B cell (primary cell): ENCODE measurements around the gene SLC17A4. TPM values are rescaled to one million over a fixed set of nuclear protein-coding genes. Genes with fewer than 3 reads are reported as not detected.

Source experiments
- ATAC-seq: fragments of 200-7000 bp; cut with Tn5 transposase; one replicate; pipeline ENCODE4 v1.10.0; 2021; ENCODE audit warnings: low read depth, mild to moderate bottlenecking, moderate number of reproducible peaks, moderate library complexity
- CTCF ChIA-PET: fragments of 350-600 bp; sonication (Branson Sonifier 250); formaldehyde crosslinking; loops from one replicate; lab custom pipeline; 2021; ENCODE audit warnings: antibody characterized with exemption, inconsistent platforms; lab: Charles Lee
- POLR2A ChIA-PET: fragments of 350-600 bp; sonication (Branson Sonifier 250); formaldehyde crosslinking; loops from one replicate; lab custom pipeline; 2021; ENCODE audit warnings: antibody characterized with exemption; lab: Charles Lee
- DNase-seq: peaks from one replicate; pipeline ENCODE4 v3.0.0; 2013
- H2AFZ ChIP-seq: 2 replicates; pipeline ENCODE4 v1.6.1; 2012; ENCODE audit warnings: mild to moderate bottlenecking, low read depth, low read length; ENCODE audit not compliant: insufficient read depth, poor library complexity, severe bottlenecking
- H3K27ac ChIP-seq, 2 donors: 1 replicate in 1 of 2; 2 replicates in 1 of 2; pipeline ENCODE4 v1.5.1; 2012 to 2013; ENCODE audit warnings: low read length in 2 of 2, mild to moderate bottlenecking in 2 of 2, moderate library complexity in 1 of 2
- H3K27me3 ChIP-seq, 4 experiments: fragments of 200-600 bp in 1 of 4; sonication (generic) in 1 of 4; replicated peaks in 1 of 4; 1 replicate in 2 of 4; 2 replicates in 2 of 4; pipeline versions ENCODE4 v1.6.1 to v1.7.0; 2013 to 2016; ENCODE audit warnings: low read length in 3 of 4, mild to moderate bottlenecking in 2 of 4, mixed read lengths in 1 of 4, moderate library complexity in 1 of 4; ENCODE audit not compliant: insufficient read depth in 4 of 4, control insufficient read depth in 3 of 4; ENCODE audit errors: control extremely low read depth in 1 of 4
- H3K36me3 ChIP-seq, 2 experiments: replicated peaks in 1 of 2; 1 replicate in 1 of 2; 2 replicates in 1 of 2; pipeline versions ENCODE4 v1.6.1 to v1.7.1; 2013; ENCODE audit warnings: low read length in 1 of 2; ENCODE audit not compliant: insufficient read depth in 2 of 2, control insufficient read depth in 1 of 2; ENCODE audit errors: control extremely low read depth in 1 of 2, extremely low read depth in 1 of 2
- H3K4me1 ChIP-seq, 2 donors: fragments of 200-600 bp in 1 of 2; sonication (generic) in 1 of 2; 1 replicate in 1 of 2; 2 replicates in 1 of 2; pipeline versions ENCODE4 v1.5.1 to v1.6.1; 2013 to 2017; ENCODE audit warnings: low read length in 2 of 2; ENCODE audit not compliant: control insufficient read depth in 2 of 2, insufficient read depth in 2 of 2
- H3K4me2 ChIP-seq: replicated peaks from 2 replicates; pipeline ENCODE3; 2012; ENCODE audit warnings: mild to moderate bottlenecking, low read depth, low read length; ENCODE audit not compliant: poor library complexity, severe bottlenecking
- H3K4me3 ChIP-seq, 5 experiments: fragments of 200-600 bp in 1 of 5; sonication (generic) in 1 of 5; 1 replicate in 3 of 5; 2 replicates in 2 of 5; pipeline versions ENCODE4 v1.5.1 to v1.7.0; 2011 to 2016; ENCODE audit warnings: low read length in 4 of 5, mild to moderate bottlenecking in 4 of 5, low read depth in 2 of 5, control low read depth in 1 of 5, moderate library complexity in 1 of 5; ENCODE audit not compliant: insufficient read depth in 1 of 5; ENCODE audit errors: control extremely low read depth in 1 of 5, extremely low read depth in 1 of 5
- H3K79me2 ChIP-seq: fragments of 200-600 bp; sonication (generic); one replicate; pipeline ENCODE4 v1.6.0; 2016; ENCODE audit warnings: low read length; ENCODE audit not compliant: control insufficient read depth, insufficient read depth
- H3K9ac ChIP-seq: fragments of 200-600 bp; sonication (generic); 2 replicates; pipeline ENCODE4 v1.6.1; 2017; ENCODE audit warnings: mild to moderate bottlenecking, low read length, moderate library complexity
- H3K9me3 ChIP-seq, 3 donors: one replicate each; pipeline versions ENCODE4 v1.6.1 to v1.7.1; 2013; ENCODE audit warnings: low read length in 2 of 3; ENCODE audit not compliant: control insufficient read depth in 2 of 3, insufficient read depth in 1 of 3; ENCODE audit errors: control extremely low read depth in 1 of 3
- H4K20me1 ChIP-seq: 2 replicates; pipeline ENCODE4 v1.6.0; 2012; ENCODE audit warnings: mild to moderate bottlenecking, low read length; ENCODE audit not compliant: insufficient read depth, control insufficient read depth, poor library complexity, severe bottlenecking
- H3K27ac Mint-ChIP-seq: one replicate; pipeline ENCODE4 v1.8.0; 2021; ENCODE audit warnings: mixed read lengths
- H3K27me3 Mint-ChIP-seq: one replicate; pipeline ENCODE4 v1.8.0; 2021; ENCODE audit warnings: mixed read lengths
- H3K4me1 Mint-ChIP-seq: one replicate; pipeline ENCODE4 v1.8.0; 2021; ENCODE audit warnings: mixed read lengths
- H3K4me3 Mint-ChIP-seq: one replicate; pipeline ENCODE4 v1.8.0; 2021; ENCODE audit warnings: mixed read lengths
- H3K9me3 Mint-ChIP-seq: one replicate; pipeline ENCODE4 v1.8.0; 2022; ENCODE audit warnings: mixed read lengths; ENCODE audit not compliant: insufficient read depth
- CTCF ChIP-seq: fragments of 200-600 bp; IDR thresholded peaks from one replicate; pipeline ENCODE4 v1.8.0; 2022; ENCODE audit warnings: antibody characterized with exemption, mild to moderate bottlenecking
- EZH2 ChIP-seq: IDR thresholded peaks from 2 replicates; pipeline ENCODE4 v1.6.1; 2012; ENCODE audit warnings: borderline replicate concordance, low read depth, mild to moderate bottlenecking, moderate library complexity, low read length; ENCODE audit not compliant: insufficient read depth, poor library complexity, severe bottlenecking
- WGBS: methylation state at CpG from one replicate; pipeline ENCODE4 v1.1.5; 2013; ENCODE audit warnings: missing lambda C conversion rate; ENCODE audit not compliant: insufficient coverage; 5-methylcytosine and 5-hydroxymethylcytosine counted together
- intact Hi-C: fragments of 100-400 bp; cut with micrococcal nuclease; formaldehyde crosslinking; loops from one replicate; pipeline ENCODE4 v1.10.0; 2022
- polyA plus RNA-seq: library from polyadenylated mRNA; depleted of rRNA; stranded (reverse); fragments of >200 nt; gene quantifications from 2 replicates; pipeline ENCODE4 v1.2.3, GENCODE V29; 2012
- total RNA-seq, 2 donors: library from RNA; stranded (reverse); fragments of 120-200 nt in 1 of 2; gene quantifications; 1 replicate in 1 of 2; 2 replicates in 1 of 2; pipeline versions ENCODE4 v1.2.3 to v1.2.4, GENCODE V29; 2013 to 2022

Gene SLC17A4
- total and polyA plus RNA-seq, 2 donors (not counting 1 experiment from before 2014, with no cell fraction given) = not detected

DNA sequence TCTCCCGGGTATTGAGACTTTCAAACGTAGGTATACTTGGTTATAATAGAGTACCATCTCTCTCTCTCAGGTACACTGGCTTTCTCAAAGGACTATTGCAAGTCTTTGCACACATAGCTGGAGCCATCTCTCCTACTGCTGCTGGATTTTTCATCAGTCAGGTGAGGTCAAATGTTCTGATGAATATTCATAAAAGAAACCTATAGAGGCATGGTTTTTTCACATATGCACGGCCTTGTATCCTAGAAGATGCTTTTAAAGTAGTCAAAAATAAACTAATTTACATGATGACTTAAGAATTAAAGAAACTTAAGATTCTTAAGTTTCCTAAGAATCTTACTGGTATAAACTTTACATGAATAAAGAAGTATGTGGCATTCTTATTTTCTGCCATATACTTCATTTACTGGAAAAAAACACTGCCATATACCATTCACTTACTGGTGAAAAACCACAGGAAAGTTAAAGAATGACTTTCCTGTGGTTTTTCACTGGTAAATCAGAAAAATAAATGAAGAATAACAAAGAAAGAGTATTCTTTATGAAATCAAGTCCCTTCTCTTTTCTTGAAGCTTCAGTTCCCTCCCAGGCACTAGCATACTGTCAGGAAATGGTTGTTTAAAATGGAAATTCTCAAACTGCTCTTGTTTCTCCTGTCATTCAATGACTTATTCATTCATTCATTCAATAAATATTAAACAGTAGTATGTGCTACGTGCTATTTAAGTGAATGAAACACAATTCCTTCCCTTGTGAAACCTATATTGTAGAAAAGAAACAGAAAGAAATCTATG is 23.5 kb downstream of the SLC17A4 start:
- intact Hi-C loops = no loop called here
- Histone ChIP-seq H2AFZ (no peak overlapping the region), H3K4me3 (no peak overlapping the region), H3K9ac (no peak overlapping the region), H3K9me3 (no peaks in the 10 kb centered on the region), H3K79me2 (no peaks in the 10 kb centered on the region), H3K4me2 (no peak overlapping the region), H3K36me3 (no peaks in the 10 kb centered on the region), H3K4me1 (no peaks in the 10 kb centered on the region), H3K27ac (no peak overlapping the region), H3K27me3 (peaks cover 0 to 15% (median 0%) of the 10 kb centered on the region in 4 experiments), H4K20me1 (no peaks in the 10 kb centered on the region)
- Mint-ChIP-seq H3K4me3 (no peak overlapping the region), H3K4me1 (no peaks in the 10 kb centered on the region), H3K27me3 (peaks cover 16% of the 10 kb centered on the region), H3K27ac (no peak overlapping the region), H3K9me3 (no peaks in the 10 kb centered on the region)
- TF ChIP-seq EZH2 (no peak), CTCF (no peak)
- ChIA-PET POLR2A (no interaction called here), CTCF (no interaction called here)
- DNase-seq = no peak
- no peak for ATAC-seq
- WGBS = no CpG with 5 or more reads among the region's 4 CpGs

- Histone ChIP-seq H3K27ac (no peak overlapping the region), H3K79me2 (no peaks in the 10 kb centered on the region), H3K27me3 (peaks cover 0 to 15% (median 0%) of the 10 kb centered on the region in 4 experiments), H2AFZ (no peak overlapping the region), H3K4me1 (no peaks in the 10 kb centered on the region), H3K9ac (no peak overlapping the region), H3K36me3 (no peaks in the 10 kb centered on the region), H3K9me3 (no peaks in the 10 kb centered on the region), H4K20me1 (no peaks in the 10 kb centered on the region), H3K4me2 (no peak overlapping the region), H3K4me3 (no peak overlapping the region)
- intact Hi-C loops = no loop called here
- no peaks in the 10 kb centered on the region for H3K9me3 Mint-ChIP-seq
- no peak overlapping the region for H3K4me3 Mint-ChIP-seq
- ATAC-seq (no peak), DNase-seq (no peak)
- CTCF ChIA-PET = no interaction called here
- no peak for TF ChIP-seq CTCF
- WGBS = 82% methylated on average over 1 of the region's 1 CpG
- POLR2A ChIA-PET = interaction anchor here (0.7 kb wide), 1 partner anchor 493 kb away, joined by 5 read pairs; no protein-coding TSS in a partner anchor
- H3K27me3 Mint-ChIP-seq = peaks cover 17% of the 10 kb centered on the region
- no peaks in the 10 kb centered on the region for H3K4me1 Mint-ChIP-seq
- no peak overlapping the region for H3K27ac Mint-ChIP-seq
Measured at GRCh38 chr6:25781134-25781533, 26.6 kb downstream of the SLC17A4 start.
